IMR-90 (cell line): ENCODE results near the gene KDM4E. TPM values are rescaled to one million over a fixed set of nuclear protein-coding genes. Genes with fewer than 3 reads are reported as not detected.

Experiments used
- ATAC-seq: fragments of 200-7000 bp; cut with Tn5 transposase; 2 replicates; pipeline ENCODE4 v1.9.1; 2020; ENCODE audit warnings: low read depth, mild to moderate bottlenecking, moderate library complexity
- BruUV-seq: library from RNA; stranded (reverse); fragments of 400-500 nt; replicated peaks from 2 replicates; lab custom pipeline; 2021; lab: Mats Ljungman, UMichigan
- CTCF ChIA-PET: fragments of 300-600 bp; formaldehyde crosslinking; extraction: SDS; loops from one replicate; lab custom pipeline; 2021; ENCODE audit warnings: antibody characterized with exemption; lab: Yijun Ruan, JAX
- POLR2A ChIA-PET: fragments of 300-600 bp; sonication (Branson Sonifier 250); formaldehyde crosslinking; loops from one replicate; lab custom pipeline; 2022; ENCODE audit warnings: antibody characterized with exemption; ENCODE audit not compliant: unreplicated experiment; lab: Charles Lee
- DNase-seq: peaks from one replicate; pipeline ENCODE4 v3.0.0; 2013
- H2AFZ ChIP-seq: replicated peaks from 2 replicates; pipeline ENCODE3; 2013; ENCODE audit warnings: low read length, mild to moderate bottlenecking; ENCODE audit not compliant: poor library complexity
- H2AK5ac ChIP-seq: 2 replicates; pipeline ENCODE4 v1.6.1; 2013; ENCODE audit warnings: low read depth, low read length, inconsistent platforms
- H2AK9ac ChIP-seq: replicated peaks from 2 replicates; pipeline ENCODE3; 2013; ENCODE audit warnings: mild to moderate bottlenecking, low read depth, low read length, moderate library complexity; ENCODE audit not compliant: poor library complexity
- H2BK120ac ChIP-seq: 2 replicates; pipeline ENCODE4 v1.6.1; 2013; ENCODE audit warnings: low read depth, low read length, inconsistent platforms
- H2BK15ac ChIP-seq: 3 replicates; pipeline ENCODE4 v1.6.1; 2013; ENCODE audit warnings: low read depth, low read length, inconsistent platforms
- H2BK20ac ChIP-seq: 2 replicates; pipeline ENCODE4 v1.6.1; 2013; ENCODE audit warnings: low read depth, mild to moderate bottlenecking, inconsistent platforms, low read length, moderate library complexity
- H2BK5ac ChIP-seq: 2 replicates; pipeline ENCODE4 v1.6.1; 2013; ENCODE audit warnings: mild to moderate bottlenecking, low read depth, low read length, inconsistent platforms; ENCODE audit not compliant: poor library complexity, severe bottlenecking
- H3K14ac ChIP-seq: replicated peaks from 2 replicates; pipeline ENCODE4 v1.6.1; 2013; ENCODE audit warnings: low read depth, low read length, inconsistent platforms
- H3K18ac ChIP-seq: 2 replicates; pipeline ENCODE4 v1.6.1; 2013; ENCODE audit warnings: low read depth, low read length, control low read depth
- H3K23ac ChIP-seq: 2 replicates; pipeline ENCODE4 v1.6.1; 2013; ENCODE audit warnings: low read depth, low read length, inconsistent platforms
- H3K27ac ChIP-seq: 2 replicates; pipeline ENCODE4 v1.5.1; 2013; ENCODE audit warnings: mild to moderate bottlenecking, control low read depth, low read length; ENCODE audit not compliant: insufficient read depth
- H3K27me3 ChIP-seq: 2 replicates; pipeline ENCODE4 v1.6.1; 2013; ENCODE audit warnings: low read length; ENCODE audit not compliant: control insufficient read depth, insufficient read depth
- H3K36me3 ChIP-seq: 2 replicates; pipeline ENCODE4 v1.6.1; 2013; ENCODE audit warnings: low read length, mixed read lengths; ENCODE audit not compliant: control insufficient read depth, insufficient read depth
- H3K4ac ChIP-seq: 2 replicates; pipeline ENCODE4 v1.6.1; 2013; ENCODE audit warnings: low read depth, low read length, inconsistent platforms
- H3K4me1 ChIP-seq: 2 replicates; pipeline ENCODE4 v1.6.1; 2013; ENCODE audit warnings: low read length, mixed read lengths; ENCODE audit not compliant: control insufficient read depth, insufficient read depth
- H3K4me2 ChIP-seq: 2 replicates; pipeline ENCODE4 v1.6.1; 2013; ENCODE audit warnings: low read depth, mild to moderate bottlenecking, control low read depth, low read length, moderate library complexity
- H3K4me3 ChIP-seq: 2 replicates; pipeline ENCODE4 v1.5.1; 2013; ENCODE audit warnings: low read depth, mild to moderate bottlenecking, control low read depth, low read length, moderate library complexity; ENCODE audit not compliant: insufficient read depth
- H3K56ac ChIP-seq: 2 replicates; pipeline ENCODE4 v1.6.1; 2013; ENCODE audit warnings: low read length, inconsistent platforms; ENCODE audit not compliant: insufficient read depth; ENCODE audit errors: extremely low read depth
- H3K79me1 ChIP-seq, 2 experiments: 2 replicates each; pipeline ENCODE4 v1.6.1; 2013; ENCODE audit warnings: low read length in 2 of 2, inconsistent platforms in 1 of 2, low read depth in 1 of 2
- H3K9ac ChIP-seq: 2 replicates; pipeline ENCODE4 v1.6.1; 2013; ENCODE audit warnings: low read depth, low read length, control low read depth
- H3K9me1 ChIP-seq: 2 replicates; pipeline ENCODE4 v1.6.1; 2013; ENCODE audit warnings: low read length, inconsistent platforms; ENCODE audit not compliant: insufficient read depth
- H3K9me3 ChIP-seq: 2 replicates; pipeline ENCODE4 v1.6.1; 2013; ENCODE audit warnings: low read length; ENCODE audit not compliant: control insufficient read depth, insufficient read depth
- H4K20me1 ChIP-seq: 2 replicates; pipeline ENCODE4 v1.6.1; 2013; ENCODE audit warnings: low read length, inconsistent platforms; ENCODE audit not compliant: insufficient read depth
- H4K5ac ChIP-seq: 2 replicates; pipeline ENCODE4 v1.6.1; 2013; ENCODE audit warnings: mild to moderate bottlenecking, low read depth, low read length, control low read depth
- H4K8ac ChIP-seq, 2 experiments: 2 replicates each; pipeline ENCODE4 v1.6.1; 2013; ENCODE audit warnings: low read depth in 2 of 2, low read length in 2 of 2, control low read depth in 1 of 2, inconsistent platforms in 1 of 2
- H4K91ac ChIP-seq: 2 replicates; pipeline ENCODE4 v1.6.1; 2013; ENCODE audit warnings: low read depth, low read length, inconsistent platforms; ENCODE audit not compliant: insufficient read depth
- CHD1 ChIP-seq: IDR thresholded peaks from 2 replicates; pipeline ENCODE4 v1.6.1; 2012; ENCODE audit warnings: low read depth, low read length, improper control_type of control experiment
- WGBS, 2 experiments: methylation state at CpG; one replicate each; pipeline versions ENCODE4 v1.1.5 to v1.1.7; 2013; ENCODE audit warnings: missing lambda C conversion rate in 2 of 2; ENCODE audit not compliant: insufficient read length in 1 of 2; ENCODE audit errors: extremely low coverage in 2 of 2; 5-methylcytosine and 5-hydroxymethylcytosine counted together
- dilution Hi-C: fragments of 300-500 bp; cut with HindIII; formaldehyde crosslinking; loops from one replicate; pipeline ENCODE4 v1.14.3; 2018; ENCODE audit warnings: low sequenced_read_pairs; ENCODE audit not compliant: unreplicated experiment
- in situ Hi-C: fragments of 300-500 bp; cut with MboI; formaldehyde crosslinking; loops from 3 replicates; pipeline ENCODE4 v1.14.3; 2019; ENCODE audit warnings: low sequenced_read_pairs, inconsistent platforms, mixed read lengths
- intact Hi-C: fragments of 100-400 bp; cut with micrococcal nuclease; formaldehyde crosslinking; loops from 2 replicates; pipeline ENCODE4 v1.10.0; 2022
- polyA plus RNA-seq, 3 experiments: library from polyadenylated mRNA; depleted of rRNA; stranded (reverse); fragments of >200 nt; gene quantifications; 2 replicates each; pipeline ENCODE4 v1.2.3, GENCODE V29; 2012; ENCODE audit warnings: low replicate concordance in 1 of 3
- total RNA-seq: library from RNA; depleted of rRNA; stranded (reverse); fragments of >200 nt; gene quantifications from 2 replicates; pipeline ENCODE4 v1.2.3, GENCODE V29; 2012
- TF ChIP-seq, protein P1 (sequence below): fragments of 150-350 bp; IDR thresholded peaks from 2 replicates; pipeline ENCODE4 v1.6.1; 2016; ENCODE audit warnings: low read depth, mild to moderate bottlenecking, low read length, moderate library complexity, borderline replicate concordance

Gene KDM4E
- total and polyA plus RNA-seq, 2 of the 4 experiments (the other 2 are of a cell fraction) = not detected

DNA sequence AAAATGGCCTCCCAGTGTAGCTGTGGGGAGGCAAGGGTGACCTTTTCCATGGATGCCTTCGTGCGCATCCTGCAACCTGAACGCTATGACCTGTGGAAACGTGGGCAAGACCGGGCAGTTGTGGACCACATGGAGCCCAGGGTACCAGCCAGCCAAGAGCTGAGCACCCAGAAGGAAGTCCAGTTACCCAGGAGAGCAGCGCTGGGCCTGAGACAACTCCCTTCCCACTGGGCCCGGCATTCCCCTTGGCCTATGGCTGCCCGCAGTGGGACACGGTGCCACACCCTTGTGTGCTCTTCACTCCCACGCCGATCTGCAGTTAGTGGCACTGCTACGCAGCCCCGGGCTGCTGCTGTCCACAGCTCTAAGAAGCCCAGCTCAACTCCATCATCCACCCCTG is 26.8 kb upstream of the KDM4E start:
- H3K23ac ChIP-seq = no peak overlapping the region
- no peak overlapping the region for H2BK5ac ChIP-seq
- no peak overlapping the region for H2AK5ac ChIP-seq
- H3K9ac ChIP-seq = no peak overlapping the region
- no peak overlapping the region for H3K4me2 ChIP-seq
- H3K36me3 ChIP-seq = no peaks in the 10 kb centered on the region
- H3K4me1 ChIP-seq = no peaks in the 10 kb centered on the region
- no peak overlapping the region for H2BK20ac ChIP-seq
- H2AFZ ChIP-seq = peak overlapping the region; percentile 51
- DNase-seq (no peak), ATAC-seq (no peak)
- no peak overlapping the region for H4K91ac ChIP-seq
- CTCF ChIA-PET = no interaction called here
- H3K27me3 ChIP-seq = 0 out of 2 replicates have a peak, but pooled peaks cover 1% of the 10 kb centered on the region
- H4K5ac ChIP-seq = no peak overlapping the region
- no peak overlapping the region for H3K56ac ChIP-seq
- H2BK15ac ChIP-seq = no peak overlapping the region
- H2AK9ac ChIP-seq = no peak overlapping the region
- H3K14ac ChIP-seq = no peak overlapping the region
- H3K27ac ChIP-seq = no peak overlapping the region
- H4K20me1 ChIP-seq = no peaks in the 10 kb centered on the region
- TF ChIP-seq CHD1 = no peak
- TF ChIP-seq, protein P1, sequence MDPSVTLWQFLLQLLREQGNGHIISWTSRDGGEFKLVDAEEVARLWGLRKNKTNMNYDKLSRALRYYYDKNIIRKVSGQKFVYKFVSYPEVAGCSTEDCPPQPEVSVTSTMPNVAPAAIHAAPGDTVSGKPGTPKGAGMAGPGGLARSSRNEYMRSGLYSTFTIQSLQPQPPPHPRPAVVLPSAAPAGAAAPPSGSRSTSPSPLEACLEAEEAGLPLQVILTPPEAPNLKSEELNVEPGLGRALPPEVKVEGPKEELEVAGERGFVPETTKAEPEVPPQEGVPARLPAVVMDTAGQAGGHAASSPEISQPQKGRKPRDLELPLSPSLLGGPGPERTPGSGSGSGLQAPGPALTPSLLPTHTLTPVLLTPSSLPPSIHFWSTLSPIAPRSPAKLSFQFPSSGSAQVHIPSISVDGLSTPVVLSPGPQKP = no peak
- POLR2A ChIA-PET = no interaction called here
- 88% methylated on average over 6 of the region's 13 CpGs; no CpG with 5 or more reads in 1 of the 2 experiments for WGBS, 2 experiments
- H3K9me3 ChIP-seq = no peaks in the 10 kb centered on the region
- no peak overlapping the region for H4K8ac ChIP-seq
- dilution Hi-C loops = no loop called here
- no TSS peak for BruUV-seq
- H3K9me1 ChIP-seq = no peaks in the 10 kb centered on the region
- no peak overlapping the region for H2BK120ac ChIP-seq
- H3K4me3 ChIP-seq = no peak overlapping the region
- no peak overlapping the region for H3K4ac ChIP-seq
- intact Hi-C loops = no loop called here
- H3K18ac ChIP-seq = no peak overlapping the region
- no peaks in the 10 kb centered on the region for H3K79me1 ChIP-seq
- in situ Hi-C loops = no loop called here
